OCI-LY3 (cell line): ENCODE results near the gene SLC43A1.

Experiments
- EZH2phosphoT487 ChIP-seq: fragments of 200-600 bp; shearing (Covaris generic); IDR thresholded peaks from 2 replicates; pipeline ENCODE4 v1.6.1; 2018; ENCODE audit warnings: antibody characterized with exemption, mixed run types, low read depth
- TF ChIP-seq, protein P1 (sequence below): fragments of 200-600, 300-600 bp; sonication (generic); IDR thresholded peaks from 2 replicates; pipeline ENCODE4 v1.5.1; 2014; ENCODE audit warnings: antibody characterized with exemption, low read length, low read depth

- TF ChIP-seq, protein P1, sequence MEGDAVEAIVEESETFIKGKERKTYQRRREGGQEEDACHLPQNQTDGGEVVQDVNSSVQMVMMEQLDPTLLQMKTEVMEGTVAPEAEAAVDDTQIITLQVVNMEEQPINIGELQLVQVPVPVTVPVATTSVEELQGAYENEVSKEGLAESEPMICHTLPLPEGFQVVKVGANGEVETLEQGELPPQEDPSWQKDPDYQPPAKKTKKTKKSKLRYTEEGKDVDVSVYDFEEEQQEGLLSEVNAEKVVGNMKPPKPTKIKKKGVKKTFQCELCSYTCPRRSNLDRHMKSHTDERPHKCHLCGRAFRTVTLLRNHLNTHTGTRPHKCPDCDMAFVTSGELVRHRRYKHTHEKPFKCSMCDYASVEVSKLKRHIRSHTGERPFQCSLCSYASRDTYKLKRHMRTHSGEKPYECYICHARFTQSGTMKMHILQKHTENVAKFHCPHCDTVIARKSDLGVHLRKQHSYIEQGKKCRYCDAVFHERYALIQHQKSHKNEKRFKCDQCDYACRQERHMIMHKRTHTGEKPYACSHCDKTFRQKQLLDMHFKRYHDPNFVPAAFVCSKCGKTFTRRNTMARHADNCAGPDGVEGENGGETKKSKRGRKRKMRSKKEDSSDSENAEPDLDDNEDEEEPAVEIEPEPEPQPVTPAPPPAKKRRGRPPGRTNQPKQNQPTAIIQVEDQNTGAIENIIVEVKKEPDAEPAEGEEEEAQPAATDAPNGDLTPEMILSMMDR = peak; percentile 81
- TF ChIP-seq EZH2phosphoT487 = no peak
These were observed 32.5 kb downstream of the SLC43A1 start for GRCh38 chr11:57482782-57483561.
